Adipocyte (in vitro differentiated cells): ENCODE results near the gene XCL1.
"Not testable (repeated sequence)": the region's sequence is repeated elsewhere in the genome, so short reads cannot be mapped to it uniquely, and the experiment has no call there.

Source experiments
- DNase-seq: peaks from one replicate; pipeline ENCODE4 v3.0.0-alpha.2; 2015; ENCODE audit warnings: low read depth
- H3K27me3 ChIP-seq: replicated peaks from 2 replicates; pipeline ENCODE4 v1.7.0; 2013; ENCODE audit warnings: mild to moderate bottlenecking, low read length, moderate library complexity; ENCODE audit not compliant: control insufficient read depth, insufficient read depth
- H3K36me3 ChIP-seq: 2 replicates; pipeline ENCODE4 v1.7.0; 2013; ENCODE audit warnings: low read length, mild to moderate bottlenecking, moderate library complexity; ENCODE audit not compliant: control insufficient read depth, insufficient read depth, severe bottlenecking
- H3K4me1 ChIP-seq: 2 replicates; pipeline ENCODE4 v1.7.0; 2013; ENCODE audit warnings: mild to moderate bottlenecking, low read length, moderate library complexity; ENCODE audit not compliant: control insufficient read depth, insufficient read depth
- H3K4me3 ChIP-seq: 2 replicates; pipeline ENCODE4 v1.7.0; 2013; ENCODE audit warnings: mild to moderate bottlenecking, low read length, moderate library complexity
- H3K9ac ChIP-seq: 2 replicates; pipeline ENCODE4 v1.7.0; 2013; ENCODE audit warnings: mild to moderate bottlenecking, low read length, moderate library complexity
- H3K9me3 ChIP-seq: 2 replicates; pipeline ENCODE4 v1.7.0; 2013; ENCODE audit warnings: mild to moderate bottlenecking, low read length, moderate library complexity; ENCODE audit not compliant: control insufficient read depth

XCL1 gene

GRCh38 chr1:168570652-168571051, 5.8 kb upstream of the XCL1 start:
- no peak overlapping the region for H3K9ac ChIP-seq
- H3K4me1 ChIP-seq: no peaks in the 10 kb centered on the region
- DNase-seq: no peak
- H3K36me3 ChIP-seq: no peaks in the 10 kb centered on the region
- H3K27me3 ChIP-seq: no peaks in the 10 kb centered on the region
- H3K9me3 ChIP-seq: no peaks in the 10 kb centered on the region
- no peak overlapping the region for H3K4me3 ChIP-seq

- Histone ChIP-seq H3K4me3 (no peak overlapping the region), H3K9ac (no peak overlapping the region), H3K9me3 (no peaks in the 10 kb centered on the region), H3K36me3 (no peaks in the 10 kb centered on the region), H3K4me1 (no peaks in the 10 kb centered on the region), H3K27me3 (no peaks in the 10 kb centered on the region)
- DNase-seq: no peak
These were observed 3.8 kb upstream of the XCL1 start for GRCh38 chr1:168572633-168573032.

DNA sequence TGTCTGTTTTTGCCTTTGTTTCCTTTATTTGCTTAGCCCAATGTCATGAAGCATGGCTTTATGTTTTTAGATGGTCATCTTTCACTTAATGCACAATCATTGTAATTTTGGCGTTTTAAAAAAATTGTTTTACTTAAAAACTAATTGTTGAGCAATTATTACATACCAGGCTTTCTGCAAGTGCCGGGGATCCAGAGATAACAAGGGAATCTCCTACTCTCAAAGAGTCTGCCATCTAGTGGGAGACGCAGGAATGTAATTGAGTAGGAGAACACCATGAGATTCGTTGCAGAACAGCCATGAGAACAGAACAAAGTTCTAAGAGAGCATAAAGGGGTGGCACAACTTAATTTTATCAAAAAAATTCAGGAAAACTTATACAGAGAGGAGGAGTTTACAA, 2.2 kb upstream of the XCL1 start:
- H3K27me3 ChIP-seq, H3K4me1 ChIP-seq, H3K4me3 ChIP-seq, H3K9ac ChIP-seq, H3K36me3 ChIP-seq, H3K9me3 ChIP-seq: not testable (repeated sequence)
- peak; percentile 69 for DNase-seq

GRCh38 chr1:168578531-168579185, 2.3 kb downstream of the XCL1 start:
- not testable (repeated sequence) for H3K9me3 ChIP-seq, H3K4me1 ChIP-seq, DNase-seq, H3K36me3 ChIP-seq, H3K27me3 ChIP-seq, H3K4me3 ChIP-seq, H3K9ac ChIP-seq

DNA sequence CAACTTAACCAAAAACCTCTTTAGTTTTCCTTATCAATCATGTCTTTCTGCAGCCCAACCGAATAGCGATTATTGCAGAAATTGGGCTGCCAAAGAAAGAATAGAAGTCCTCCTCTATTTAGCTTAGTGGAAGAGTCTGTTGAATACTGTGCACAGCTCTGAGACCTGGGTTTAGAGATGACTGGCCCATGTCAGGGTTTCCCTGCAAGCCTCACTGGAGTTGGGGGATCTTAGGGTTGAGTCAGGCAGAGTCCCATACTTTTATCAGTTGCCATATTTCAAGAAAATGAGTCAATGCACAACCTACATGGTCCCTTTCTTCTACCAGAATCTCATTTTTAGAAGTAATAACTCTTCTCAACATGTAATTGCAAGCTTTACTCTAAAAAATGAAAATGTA, 3.9 kb downstream of the XCL1 start:
- not testable (repeated sequence) for H3K36me3 ChIP-seq, H3K4me3 ChIP-seq, H3K9me3 ChIP-seq, DNase-seq, H3K27me3 ChIP-seq, H3K9ac ChIP-seq
- H3K4me1 ChIP-seq: peaks cover 16% of the 10 kb centered on the region

DNA sequence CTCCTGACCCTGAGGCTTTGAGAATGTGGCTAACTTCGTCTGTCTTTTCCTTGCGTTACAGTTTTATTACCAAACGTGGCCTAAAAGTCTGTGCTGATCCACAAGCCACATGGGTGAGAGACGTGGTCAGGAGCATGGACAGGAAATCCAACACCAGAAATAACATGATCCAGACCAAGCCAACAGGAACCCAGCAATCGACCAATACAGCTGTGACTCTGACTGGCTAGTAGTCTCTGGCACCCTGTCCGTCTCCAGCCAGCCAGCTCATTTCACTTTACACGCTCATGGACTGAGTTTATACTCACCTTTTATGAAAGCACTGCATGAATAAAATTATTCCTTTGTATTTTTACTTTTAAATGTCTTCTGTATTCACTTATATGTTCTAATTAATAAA, 4.6 kb downstream of the XCL1 start:
- DNase-seq, H3K9ac ChIP-seq, H3K4me3 ChIP-seq, H3K9me3 ChIP-seq, H3K36me3 ChIP-seq, H3K27me3 ChIP-seq: not testable (repeated sequence)
- H3K4me1 ChIP-seq: peaks cover 20% of the 10 kb centered on the region

DNA sequence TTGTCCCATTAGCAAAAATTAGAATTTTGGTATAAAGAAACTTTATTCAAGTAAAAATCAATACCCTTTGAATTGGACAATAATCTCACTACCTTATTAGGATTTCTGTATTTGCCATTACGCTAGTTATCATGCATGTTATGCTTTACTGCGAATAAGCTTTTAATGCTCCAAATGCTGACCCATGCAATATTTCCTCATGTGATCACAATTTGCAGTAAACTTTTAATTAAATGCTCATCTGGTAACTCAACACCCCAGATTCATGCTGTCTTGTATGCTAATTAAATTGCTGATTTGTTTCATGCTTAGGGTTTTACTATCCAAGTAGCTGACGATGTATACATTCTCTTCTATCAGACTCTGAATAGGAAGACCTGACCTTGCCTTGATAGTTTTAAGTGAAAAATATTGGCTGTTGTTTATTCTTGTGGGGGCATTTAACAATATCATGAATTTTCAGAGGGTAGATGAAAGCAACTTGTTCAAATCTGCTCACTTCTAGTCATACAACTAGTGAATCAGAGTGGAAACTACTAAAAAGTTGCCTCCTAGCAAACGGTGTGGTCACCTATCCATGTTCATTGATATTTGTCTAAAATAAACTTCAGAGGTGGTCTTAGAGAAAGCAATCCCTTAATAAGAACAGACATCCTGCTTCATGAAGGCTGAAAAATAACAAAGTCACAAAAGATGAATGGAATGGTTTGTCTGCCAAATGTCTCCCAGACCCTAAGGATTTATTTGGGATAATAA, 5.6 kb downstream of the XCL1 start:
- Histone ChIP-seq H3K27me3 (no peaks in the 10 kb centered on the region), H3K4me3 (no peak overlapping the region), H3K4me1 (peaks cover 20% of the 10 kb centered on the region), H3K9ac (no peak overlapping the region), H3K36me3 (no peaks in the 10 kb centered on the region), H3K9me3 (no peaks in the 10 kb centered on the region)
- no peak for DNase-seq

GRCh38 chr1:168582688-168583336, 6.4 kb downstream of the XCL1 start:
- no peak overlapping the region for H3K4me3 ChIP-seq

DNA sequence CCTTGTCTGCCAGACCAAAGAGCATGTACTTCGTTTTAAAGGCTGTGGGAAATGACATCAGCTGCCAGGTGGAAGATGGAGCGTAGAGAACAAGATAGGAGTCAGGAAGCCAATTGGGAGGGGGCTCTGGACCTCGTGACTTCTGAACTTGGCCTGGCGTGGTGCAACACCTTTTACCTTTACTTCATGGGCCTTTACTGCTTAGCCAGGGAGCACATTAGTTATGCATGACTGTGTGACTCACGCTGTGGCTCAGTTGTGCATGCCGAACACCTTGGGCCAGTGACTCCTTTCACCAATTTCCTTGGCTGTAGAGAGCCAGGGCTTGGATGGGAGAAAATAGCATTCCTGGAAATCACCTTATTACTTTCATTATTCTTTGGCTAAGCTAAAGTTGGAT, 7.2 kb downstream of the XCL1 start:
- Histone ChIP-seq H3K9ac (no peak overlapping the region), H3K36me3 (no peaks in the 10 kb centered on the region), H3K9me3 (no peaks in the 10 kb centered on the region), H3K27me3 (no peaks in the 10 kb centered on the region), H3K4me1 (peaks cover 20% of the 10 kb centered on the region), H3K4me3 (no peak overlapping the region)
- no peak for DNase-seq

More at GRCh38 chr1:168582688-168583336, 6.4 kb downstream of the XCL1 start:
- Histone ChIP-seq H3K9ac (no peak overlapping the region), H3K27me3 (no peaks in the 10 kb centered on the region), H3K4me1 (peaks cover 20% of the 10 kb centered on the region), H3K9me3 (no peaks in the 10 kb centered on the region), H3K36me3 (no peaks in the 10 kb centered on the region)
- DNase-seq: peak; percentile 83

- peaks cover 20% of the 10 kb centered on the region for H3K4me1 ChIP-seq
- H3K9me3 ChIP-seq: no peaks in the 10 kb centered on the region
- H3K9ac ChIP-seq: no peak overlapping the region
- H3K27me3 ChIP-seq: no peaks in the 10 kb centered on the region
- H3K4me3 ChIP-seq: no peak overlapping the region
- H3K36me3 ChIP-seq: no peaks in the 10 kb centered on the region
- peak; percentile 58 for DNase-seq
These were observed 8.8 kb downstream of the XCL1 start for GRCh38 chr1:168585191-168585590.

DNA sequence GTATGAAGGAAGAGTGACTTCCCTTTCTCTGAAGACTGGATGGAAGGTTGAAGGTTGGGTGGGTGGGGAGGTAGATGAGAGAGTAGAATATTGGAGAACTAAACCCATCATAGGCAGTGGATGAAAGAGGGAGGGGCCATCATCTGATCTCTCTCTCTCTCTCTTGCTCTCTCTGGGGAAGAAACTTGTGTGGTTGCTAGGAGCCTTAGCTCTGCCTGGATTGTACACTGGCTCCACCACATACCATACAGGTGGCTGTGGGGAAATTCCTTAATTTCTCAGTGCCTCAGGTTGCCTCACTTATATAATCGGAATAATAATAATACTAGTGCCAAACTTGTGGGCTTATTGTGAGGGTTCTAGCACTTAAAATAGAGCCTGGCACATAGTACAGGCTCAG, 9.5 kb downstream of the XCL1 start:
- Histone ChIP-seq H3K9ac (no peak overlapping the region), H3K27me3 (no peaks in the 10 kb centered on the region), H3K36me3 (no peaks in the 10 kb centered on the region), H3K4me3 (no peak overlapping the region), H3K4me1 (peaks cover 20% of the 10 kb centered on the region), H3K9me3 (no peaks in the 10 kb centered on the region)
- DNase-seq: no peak
